HEK293T (cell line): ENCODE data around the gene GIPR.

Experiments used
- CTCF ChIA-PET: fragments of 350-600 bp; formaldehyde crosslinking; extraction: SDS; loops from one replicate; lab custom pipeline; 2021; ENCODE audit warnings: antibody characterized with exemption, inconsistent platforms; lab: Yijun Ruan, JAX
- POLR2A ChIA-PET: fragments of 350-600 bp; formaldehyde crosslinking; extraction: SDS; loops from one replicate; lab custom pipeline; 2020; ENCODE audit warnings: antibody characterized with exemption, inconsistent platforms; lab: Yijun Ruan, JAX
- DNase-seq: peaks from one replicate; pipeline ENCODE4 v3.0.0; 2012; ENCODE audit warnings: mixed read lengths; ENCODE audit errors: extremely low spot score
- ARNT ChIP-seq: fragments of 450-650 bp; IDR thresholded peaks from 2 replicates; pipeline ENCODE4 v1.6.1; 2017; ENCODE audit warnings: mild to moderate bottlenecking
- BHLHE40 ChIP-seq: fragments of 450-650 bp; IDR thresholded peaks from 2 replicates; pipeline ENCODE4 v1.6.1; 2016; ENCODE audit warnings: mild to moderate bottlenecking, moderate library complexity, borderline replicate concordance
- CTBP1 ChIP-seq: fragments of 450-650 bp; IDR thresholded peaks from 2 replicates; pipeline ENCODE4 v1.6.1; 2016; ENCODE audit warnings: borderline replicate concordance
- ELF4 ChIP-seq: fragments of 450-650 bp; IDR thresholded peaks from 2 replicates; pipeline ENCODE4 v1.6.1; 2017; ENCODE audit warnings: antibody characterized with exemption
- FOXA1 ChIP-seq: fragments of 450-650 bp; IDR thresholded peaks from 2 replicates; pipeline ENCODE4 v1.6.1; 2016; ENCODE audit warnings: mild to moderate bottlenecking
- FOXK2 ChIP-seq: fragments of 450-650 bp; IDR thresholded peaks from 2 replicates; pipeline ENCODE4 v1.6.1; 2016; ENCODE audit warnings: mild to moderate bottlenecking
- FOXM1 ChIP-seq: fragments of 450-650 bp; IDR thresholded peaks from 2 replicates; pipeline ENCODE4 v1.6.1; 2017; ENCODE audit warnings: mild to moderate bottlenecking, borderline replicate concordance
- HDGF ChIP-seq: fragments of 450-650 bp; IDR thresholded peaks from 2 replicates; pipeline ENCODE4 v1.6.1; 2017; ENCODE audit warnings: antibody characterized with exemption, borderline replicate concordance
- L3MBTL2 ChIP-seq: fragments of 450-650 bp; conservative IDR thresholded peaks from 2 replicates; pipeline ENCODE4 v1.6.1; 2016; ENCODE audit warnings: mild to moderate bottlenecking
- LEF1 ChIP-seq: fragments of 450-650 bp; IDR thresholded peaks from 2 replicates; pipeline ENCODE4 v1.6.1; 2017; ENCODE audit warnings: mild to moderate bottlenecking, borderline replicate concordance
- NFRKB ChIP-seq: fragments of 450-650 bp; IDR thresholded peaks from 2 replicates; pipeline ENCODE4 v1.6.1; 2016; ENCODE audit warnings: mild to moderate bottlenecking, moderate library complexity
- PKNOX1 ChIP-seq: fragments of 450-650 bp; IDR thresholded peaks from 2 replicates; pipeline ENCODE4 v1.6.1; 2016
- SP1 ChIP-seq: fragments of 450-650 bp; IDR thresholded peaks from 2 replicates; pipeline ENCODE4 v1.6.1; 2017
- SUZ12 ChIP-seq: fragments of 450-650 bp; IDR thresholded peaks from 2 replicates; pipeline ENCODE4 v1.6.1; 2016; ENCODE audit warnings: mild to moderate bottlenecking
- TARDBP ChIP-seq: fragments of 450-650 bp; IDR thresholded peaks from 2 replicates; pipeline ENCODE4 v1.6.1; 2016
- ZNF384 ChIP-seq: fragments of 450-650 bp; IDR thresholded peaks from 2 replicates; pipeline ENCODE4 v1.6.1; 2016

Gene GIPR

GRCh38 chr19:45638930-45639729, 28.9 kb upstream of the GIPR start, which contains the start of gene EML2:
EML2 (minus strand) TSS chr19:45639397; CDS start chr19:45639376, 21 bp downstream.
- ChIA-PET POLR2A (interaction anchor here (1.5 to 1.8 kb wide), 2 partner anchors 23 to 32 kb away, joined by 5 to 6 read pairs; no protein-coding TSS in a partner anchor), CTCF (interaction anchor here (1.5 to 2.8 kb wide), 3 partner anchors 23 to 48 kb away, joined by 5 to 15 read pairs (median 6); no protein-coding TSS in a partner anchor)
- TF ChIP-seq ZNF384, result no peak
- no peak for TF ChIP-seq CTBP1
- TF ChIP-seq SUZ12, result no peak
- no peak for DNase-seq

- POLR2A ChIA-PET, result interaction anchor here (0.6 to 3.5 kb wide), 13 partner anchors 13 to 235 kb away, joined by 3 to 28 read pairs (median 4); partner anchors contain the start of genes OPA3, QPCTL and SNRPD2
- peak; percentile 56 for DNase-seq
- CTCF ChIA-PET, result interaction anchor here (0.5 to 2.8 kb wide), 9 partner anchors 10 to 125 kb away, joined by 3 to 15 read pairs (median 6); no protein-coding TSS in a partner anchor
- TF ChIP-seq PKNOX1, result peak; percentile 77
- TF ChIP-seq HDGF, result no peak
- no peak for TF ChIP-seq L3MBTL2
Measured at GRCh38 chr19:45640849-45641273, 27.2 kb upstream of the GIPR start.

- CTCF ChIA-PET, result interaction anchor here (0.5 to 2.8 kb wide), 22 partner anchors 8 to 163 kb away, joined by 3 to 15 read pairs (median 4); no protein-coding TSS in a partner anchor
- DNase-seq, result peak; percentile 88
- POLR2A ChIA-PET, result interaction anchor here (0.5 to 3.5 kb wide), 18 partner anchors 11 to 239 kb away, joined by 3 to 28 read pairs (median 4); partner anchors contain the start of genes OPA3, QPCTL and SNRPD2
- TF ChIP-seq CTBP1 (no peak), HDGF (0 out of 2 replicates have a peak, but pooled peaks have one; percentile 51), BHLHE40 (no peak), SUZ12 (no peak), TARDBP (no peak), L3MBTL2 (peak; percentile 75), SP1 (no peak), PKNOX1 (peak; percentile 32; the same call in 1 of the 2 replicates), ARNT (no peak)
Measured at GRCh38 chr19:45641274-45642105, 26.5 kb upstream of the GIPR start.

- no peak for TF ChIP-seq LEF1
- no peak for TF ChIP-seq SUZ12
- no peak for TF ChIP-seq L3MBTL2
- TF ChIP-seq CTBP1, result no peak
- TF ChIP-seq PKNOX1, result peak; percentile 4; the same call in 1 of the 2 replicates
- ChIA-PET POLR2A (interaction anchor here (1.0 to 3.5 kb wide), 3 partner anchors 49 to 58 kb away, joined by 3 to 28 read pairs (median 18); partner anchors contain the start of genes OPA3, QPCTL and SNRPD2), CTCF (interaction anchor here (0.6 to 2.4 kb wide), 13 partner anchors 10 to 128 kb away, joined by 3 to 8 read pairs (median 3); no protein-coding TSS in a partner anchor)
- peak; percentile 76 for DNase-seq
Measured at GRCh38 chr19:45643024-45643926, 24.7 kb upstream of the GIPR start.

GRCh38 chr19:45643927-45644771, 23.9 kb upstream of the GIPR start:
- POLR2A ChIA-PET, result interaction anchor here (1.0 to 3.5 kb wide), 2 partner anchors 48 to 53 kb away, joined by 3 to 18 read pairs; partner anchors contain the start of genes QPCTL and SNRPD2
- CTCF ChIA-PET, result interaction anchor here (1.2 to 1.4 kb wide), 2 partner anchors 10 to 118 kb away, joined by 3 to 4 read pairs; no protein-coding TSS in a partner anchor
- DNase-seq, result no peak
- no peak for TF ChIP-seq ARNT
- no peak for TF ChIP-seq ZNF384
- no peak for TF ChIP-seq FOXM1
- no peak for TF ChIP-seq SUZ12
- no peak for TF ChIP-seq ELF4
- TF ChIP-seq TARDBP, result no peak
- no peak for TF ChIP-seq LEF1
- no peak for TF ChIP-seq BHLHE40
- no peak for TF ChIP-seq FOXK2
- TF ChIP-seq L3MBTL2, result no peak
- TF ChIP-seq FOXA1, result no peak
- TF ChIP-seq SP1, result no peak
- no peak for TF ChIP-seq NFRKB
- no peak for TF ChIP-seq PKNOX1
- no peak for TF ChIP-seq CTBP1
- no peak for TF ChIP-seq HDGF
